Bronchial epithelial cell (primary cell): Measurements from ENCODE around the gene SRSF1. TPM values are rescaled to one million over a fixed set of nuclear protein-coding genes. Genes with fewer than 3 reads are reported as not detected.

Experiments used
- DNase-seq: peaks from one replicate; pipeline ENCODE4 v3.0.0-alpha.2; 2010; ENCODE audit warnings: low read depth
- FAIRE-seq: peaks from 2 replicates; lab custom pipeline; 2011; peaks lifted over from hg19 to GRCh38; lab: Jason Lieb, UNC
- H3K27me3 ChIP-seq: 2 replicates; pipeline ENCODE4 v1.5.1; 2011; ENCODE audit warnings: low read length; ENCODE audit not compliant: control insufficient read depth, insufficient read depth
- H3K36me3 ChIP-seq: 2 replicates; pipeline ENCODE4 v1.5.1; 2011; ENCODE audit warnings: low read length; ENCODE audit not compliant: control insufficient read depth, insufficient read depth
- H3K4me3 ChIP-seq: 2 replicates; pipeline ENCODE4 v1.5.1; 2011; ENCODE audit warnings: mild to moderate bottlenecking, low read depth, low read length, control low read depth
- total RNA-seq: library from RNA; depleted of rRNA; stranded (reverse); fragments of >200 nt; gene quantifications from 2 replicates; pipeline ENCODE4 v1.2.1, GENCODE V29; 2014
- TF ChIP-seq, protein P1 (sequence below): IDR thresholded peaks from 2 replicates; pipeline ENCODE4 v1.5.1; 2011; ENCODE audit warnings: mild to moderate bottlenecking, moderate library complexity, low read length, control low read depth, inconsistent platforms; ENCODE audit not compliant: insufficient read depth, severe bottlenecking

The SRSF1 gene
- total RNA-seq, 1 donor from 2014 or later = 239 TPM

DNA sequence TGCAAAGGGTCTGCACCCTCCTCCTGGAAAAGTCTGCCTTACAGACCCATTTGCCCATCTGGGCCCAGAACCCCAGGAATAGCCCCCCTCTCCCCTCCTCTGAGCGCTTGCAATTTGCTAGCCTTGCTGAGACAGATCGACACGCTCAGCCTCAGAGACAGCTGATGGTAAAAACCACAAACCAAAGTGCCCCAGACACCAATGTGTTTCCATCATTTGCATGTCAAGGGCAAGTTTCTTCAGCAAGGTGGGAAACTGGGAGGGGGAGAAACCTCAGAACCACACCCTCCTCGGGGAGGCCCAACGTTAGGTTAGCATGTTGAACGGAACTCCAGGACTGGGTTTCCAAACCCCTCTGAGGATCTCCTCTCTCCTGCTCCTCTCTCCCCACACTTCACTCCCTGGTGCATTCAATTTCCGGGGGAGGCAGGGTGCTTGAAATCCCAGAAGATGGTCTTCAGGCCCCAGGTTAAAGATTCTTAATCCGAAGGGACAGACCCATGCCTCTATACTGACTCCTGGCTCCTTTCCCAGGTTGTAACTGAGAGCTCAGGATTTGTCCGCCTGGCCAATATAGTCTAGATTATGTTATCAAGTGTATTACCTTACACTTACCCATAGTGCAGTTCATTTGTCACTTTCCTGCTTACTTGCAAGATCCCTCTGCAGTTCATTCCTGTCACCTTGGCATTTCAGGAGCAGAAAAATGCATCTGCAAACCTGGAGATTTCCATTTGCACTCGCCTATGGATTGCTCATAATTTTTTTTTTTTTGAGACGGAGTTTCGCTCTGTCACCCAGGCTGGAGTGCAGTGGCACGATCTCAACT is 50.5 kb downstream of the SRSF1 start:
- FAIRE-seq (no peak), DNase-seq (no peak)
- H3K36me3 ChIP-seq = no peaks in the 10 kb centered on the region
- TF ChIP-seq, protein P1, sequence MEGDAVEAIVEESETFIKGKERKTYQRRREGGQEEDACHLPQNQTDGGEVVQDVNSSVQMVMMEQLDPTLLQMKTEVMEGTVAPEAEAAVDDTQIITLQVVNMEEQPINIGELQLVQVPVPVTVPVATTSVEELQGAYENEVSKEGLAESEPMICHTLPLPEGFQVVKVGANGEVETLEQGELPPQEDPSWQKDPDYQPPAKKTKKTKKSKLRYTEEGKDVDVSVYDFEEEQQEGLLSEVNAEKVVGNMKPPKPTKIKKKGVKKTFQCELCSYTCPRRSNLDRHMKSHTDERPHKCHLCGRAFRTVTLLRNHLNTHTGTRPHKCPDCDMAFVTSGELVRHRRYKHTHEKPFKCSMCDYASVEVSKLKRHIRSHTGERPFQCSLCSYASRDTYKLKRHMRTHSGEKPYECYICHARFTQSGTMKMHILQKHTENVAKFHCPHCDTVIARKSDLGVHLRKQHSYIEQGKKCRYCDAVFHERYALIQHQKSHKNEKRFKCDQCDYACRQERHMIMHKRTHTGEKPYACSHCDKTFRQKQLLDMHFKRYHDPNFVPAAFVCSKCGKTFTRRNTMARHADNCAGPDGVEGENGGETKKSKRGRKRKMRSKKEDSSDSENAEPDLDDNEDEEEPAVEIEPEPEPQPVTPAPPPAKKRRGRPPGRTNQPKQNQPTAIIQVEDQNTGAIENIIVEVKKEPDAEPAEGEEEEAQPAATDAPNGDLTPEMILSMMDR = no peak
- H3K27me3 ChIP-seq = no peaks in the 10 kb centered on the region
- no peak overlapping the region for H3K4me3 ChIP-seq

DNA sequence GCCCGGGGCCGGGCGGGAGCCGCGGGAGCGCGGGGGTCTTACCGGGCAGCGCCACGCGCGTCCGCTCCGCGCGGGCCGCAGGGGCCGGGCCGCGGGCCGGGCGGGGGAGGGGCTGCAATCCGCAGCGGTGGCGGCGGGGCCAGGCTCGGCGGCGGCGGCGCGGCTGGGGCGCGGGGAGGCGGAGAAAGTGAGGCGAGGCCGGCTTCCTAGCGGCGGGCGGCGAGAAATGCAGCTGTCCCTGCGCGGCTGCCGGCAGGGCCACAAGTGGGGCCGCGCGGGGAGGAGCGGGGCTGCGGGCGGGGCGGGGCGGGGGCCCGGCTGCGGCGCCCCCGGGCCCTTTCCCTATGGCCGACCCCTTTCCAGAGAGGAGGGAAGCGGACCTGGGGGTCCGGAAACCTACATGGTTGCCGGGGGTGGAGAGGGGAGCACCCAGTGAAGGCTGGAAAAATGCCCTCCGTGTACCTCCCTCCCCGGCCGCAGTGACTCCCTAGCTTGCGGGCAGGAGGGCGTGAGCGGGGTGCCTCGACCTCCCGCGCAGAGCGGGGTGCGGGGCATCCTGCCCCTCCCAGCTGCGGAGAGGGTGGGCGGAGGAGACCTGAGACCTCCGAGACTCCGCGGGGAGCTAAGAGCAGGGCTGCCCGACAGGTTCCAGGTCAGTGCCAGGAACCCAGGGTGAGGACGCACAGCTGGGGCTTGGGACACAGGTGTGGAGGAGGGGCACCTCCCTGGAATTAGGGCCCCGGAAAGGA is 51.7 kb downstream of the SRSF1 start, which contains the start of gene CUEDC1:
Gene CUEDC1, minus strand, starts transcription at position 230 of the 749 bp plus-strand sequence. CDS start 69,848 bp downstream, outside the sequence.
- FAIRE-seq (no peak), DNase-seq (no peak)
- Histone ChIP-seq H3K27me3 (no peaks in the 10 kb centered on the region), H3K4me3 (peak within 1 kb of the TSS; percentile 60), H3K36me3 (no peaks in the 10 kb centered on the region)
- TF ChIP-seq, protein P1 = peak; percentile 19

DNA sequence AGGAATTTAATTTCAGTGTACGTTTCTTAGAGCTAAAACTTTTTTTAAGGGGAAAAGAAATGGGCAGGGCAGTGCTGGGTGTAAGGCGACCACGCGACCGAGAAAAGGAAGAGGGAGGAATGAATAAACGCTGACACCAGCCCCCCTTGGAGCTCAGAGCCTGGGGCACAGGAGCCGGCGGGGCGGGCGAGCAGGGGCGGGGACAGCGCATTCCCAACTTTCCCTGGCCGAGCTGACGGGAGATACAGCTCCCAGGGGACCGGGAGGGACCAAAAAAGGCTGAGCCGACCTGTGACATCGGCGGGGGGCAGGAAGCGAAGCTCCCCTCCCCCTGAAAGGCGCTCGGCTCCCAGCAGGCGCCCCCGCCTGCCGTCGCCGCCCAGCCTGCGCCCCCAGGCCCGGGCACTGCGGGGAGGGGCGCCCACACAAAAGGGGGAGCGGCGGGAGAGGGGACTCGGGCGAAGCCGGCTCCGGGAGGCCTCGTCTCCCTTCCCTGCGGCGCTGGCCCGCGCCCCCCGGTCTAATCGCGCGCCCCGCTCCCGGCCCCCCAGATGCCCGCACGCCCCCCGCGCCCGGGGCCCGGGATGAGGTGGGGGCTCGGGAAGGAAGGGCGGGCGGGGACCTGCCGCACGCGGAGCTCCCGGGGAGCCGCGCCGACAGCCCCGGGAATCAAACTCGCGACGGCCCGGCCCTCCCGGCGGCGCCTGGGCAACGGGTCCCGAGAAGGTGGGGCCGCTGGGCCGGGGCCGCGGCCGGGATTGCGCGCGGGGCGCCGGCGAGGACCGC is 52.5 kb downstream of the SRSF1 start:
- H3K27me3 ChIP-seq = no peaks in the 10 kb centered on the region
- FAIRE-seq = no peak
- DNase-seq = no peak
- TF ChIP-seq, protein P1 = no peak
- H3K4me3 ChIP-seq = peak overlapping the region; percentile 60
- no peaks in the 10 kb centered on the region for H3K36me3 ChIP-seq

DNA sequence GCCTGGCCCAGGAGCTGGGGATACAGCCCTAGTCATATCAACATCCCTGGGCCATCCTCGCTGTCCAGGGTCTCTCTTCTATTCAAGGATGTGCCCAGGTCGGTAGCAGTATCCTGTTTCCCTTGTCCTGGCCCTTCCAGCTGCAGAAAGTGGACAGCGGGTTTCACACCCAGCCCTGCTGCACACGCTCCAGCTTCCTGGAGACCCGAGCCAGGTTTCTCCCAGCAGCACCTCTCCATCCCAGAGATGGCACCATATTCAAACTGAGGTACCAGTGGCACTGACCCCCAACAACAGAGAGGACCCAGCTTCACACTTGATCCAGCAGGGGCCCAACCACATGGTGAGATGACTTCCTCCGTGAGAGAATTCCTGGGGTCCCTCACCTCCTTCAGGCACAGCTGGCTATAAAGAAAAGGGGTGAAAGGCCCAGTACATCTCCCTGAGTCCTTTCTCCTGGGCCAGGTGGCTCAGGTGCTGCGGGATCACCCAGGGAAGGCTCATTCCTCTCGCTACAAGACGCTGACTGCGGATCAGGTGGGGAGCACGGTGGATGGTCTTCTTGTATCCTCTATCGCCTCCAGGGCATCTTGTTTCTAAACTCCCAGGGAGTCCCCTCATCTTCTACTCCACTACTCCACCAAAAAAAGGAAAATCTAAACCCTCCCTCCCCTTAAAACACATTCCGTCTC is 53.2 kb downstream of the SRSF1 start:
- DNase-seq (no peak), FAIRE-seq (no peak)
- Histone ChIP-seq H3K27me3 (no peaks in the 10 kb centered on the region), H3K4me3 (peak overlapping the region; percentile 60), H3K36me3 (no peaks in the 10 kb centered on the region)
- TF ChIP-seq, protein P1 = no peak

Other genes starting within 250 kb of the SRSF1 start
- gene MRPS23, start 157.2 kb downstream of the SRSF1 start, total RNA-seq = 40.5 and 49.7 TPM in 2 replicates
- 3.4 and 6.9 TPM in 2 replicates for gene CUEDC1, start 51.8 kb downstream of the SRSF1 start, total RNA-seq
- gene VEZF1, start 19.0 kb downstream of the SRSF1 start, total RNA-seq = 17.3 and 23.2 TPM in 2 replicates
- gene DYNLL2, start 76.2 kb upstream of the SRSF1 start, total RNA-seq = 16.8 and 27.3 TPM in 2 replicates
- gene OR4D1, start 141.1 kb upstream of the SRSF1 start, total RNA-seq = not detected in 2 replicates
- not detected in 2 replicates for gene OR4D2, start 159.7 kb upstream of the SRSF1 start, total RNA-seq
- not detected in 2 replicates for gene EPX, start 185.5 kb upstream of the SRSF1 start, total RNA-seq
- 8.8 and 11.1 TPM in 2 replicates for gene MKS1, start 212.0 kb upstream of the SRSF1 start, total RNA-seq
- not detected in 2 replicates for gene LPO, start 231.3 kb upstream of the SRSF1 start, total RNA-seq